DMS153 treated with DMSO at 0.1 percent for 48 hours (cell line): ENCODE results near the gene CDK12.
A peak's percentile ranks its signal among the peaks of the same experiment; 100 is the strongest.

ENCODE experiments used
- DNase-seq: peaks from one replicate; lab custom pipeline; 2025; ENCODE audit not compliant: unreplicated experiment; lab: John Stamatoyannopoulos, UW

CDK12 gene

GRCh38 chr17:39548494-39549225, 87.4 kb downstream of the CDK12 start:
- no peak for DNase-seq

GRCh38 chr17:39549747-39550573, 88.7 kb downstream of the CDK12 start:
- DNase-seq, result no peak

DNA sequence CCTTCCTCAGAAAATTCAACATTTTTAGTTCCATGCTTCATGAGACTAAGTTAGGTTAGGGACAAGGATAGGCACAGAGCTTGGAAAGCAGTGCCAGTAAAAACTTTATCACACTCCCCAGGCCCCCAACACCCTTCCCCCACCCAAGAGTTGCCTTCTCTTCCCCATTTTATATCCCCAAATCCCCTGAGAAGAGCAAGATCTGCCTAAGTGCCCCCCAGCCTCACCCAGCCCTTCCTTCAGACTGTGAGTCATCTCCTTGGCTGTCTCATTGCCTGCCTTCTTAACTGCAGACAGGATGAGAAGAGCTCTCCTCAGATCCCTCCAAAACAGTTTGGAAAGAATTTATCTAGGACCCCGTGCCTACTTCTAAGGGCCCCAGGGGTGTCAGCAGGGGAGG, 90.6 kb downstream of the CDK12 start:
- no peak for DNase-seq

GRCh38 chr17:39553341-39553945, 92.2 kb downstream of the CDK12 start:
- no peak for DNase-seq

GRCh38 chr17:39555368-39555767, 94.1 kb downstream of the CDK12 start:
- DNase-seq, result no peak

- peak; percentile 4 for DNase-seq
These were observed 95.1 kb downstream of the CDK12 start for GRCh38 chr17:39556423-39556822.

DNA sequence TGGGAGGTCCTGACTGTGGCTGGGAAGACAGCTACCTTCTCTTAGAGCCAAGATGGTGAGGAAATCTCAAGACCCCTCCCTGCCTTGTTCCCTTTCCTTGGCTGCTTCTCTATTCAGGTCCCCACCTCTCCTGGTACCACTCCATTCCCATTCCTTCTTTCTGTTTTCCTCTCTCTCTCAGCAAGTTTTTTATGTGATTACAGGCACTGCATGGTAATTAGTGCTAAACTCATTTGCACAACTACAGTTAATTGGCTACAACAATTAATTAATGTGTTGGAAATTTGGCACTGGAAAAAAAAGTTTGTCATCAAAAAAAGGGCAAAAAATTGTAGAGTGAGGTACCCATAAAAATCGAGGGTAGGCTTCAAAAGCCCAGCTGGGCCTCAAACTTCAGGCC, 101.1 kb downstream of the CDK12 start:
- no peak for DNase-seq

GRCh38 chr17:39562976-39563375, 101.7 kb downstream of the CDK12 start:
- no peak for DNase-seq

- DNase-seq, result peak; percentile 14
These were observed 102.2 kb downstream of the CDK12 start for GRCh38 chr17:39563476-39563875.

DNA sequence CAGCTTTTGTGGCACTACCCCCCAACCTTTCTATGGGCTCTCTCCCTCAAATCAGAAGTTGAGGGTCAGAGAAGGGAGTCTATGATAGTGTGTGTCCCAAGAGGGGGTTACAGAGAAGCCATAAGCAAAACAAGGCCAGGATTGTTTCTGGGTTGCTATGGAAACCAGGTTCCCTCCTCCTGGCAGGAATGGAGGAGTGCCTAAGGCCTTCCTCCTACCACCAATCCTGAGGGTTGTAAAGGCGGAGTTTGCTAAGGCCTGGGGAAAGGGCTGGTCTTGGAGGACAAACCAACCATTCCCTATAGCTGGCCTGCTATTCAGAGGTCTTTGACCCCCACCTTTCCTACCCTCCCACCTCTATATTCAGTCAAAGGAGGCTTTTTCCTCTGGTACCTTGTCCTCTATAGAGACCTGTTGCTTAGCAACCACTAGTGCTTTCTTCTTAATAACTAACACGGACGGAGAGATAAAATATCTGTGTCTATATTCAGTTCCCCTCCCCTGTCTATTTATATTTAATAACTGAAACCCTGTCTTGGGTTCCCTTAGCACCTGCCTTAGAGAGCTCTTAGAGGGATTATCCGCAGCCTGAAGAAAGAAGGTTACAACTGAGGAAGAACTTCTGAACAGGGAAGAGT, 103.0 kb downstream of the CDK12 start:
- DNase-seq, result peak; percentile 40

DNA sequence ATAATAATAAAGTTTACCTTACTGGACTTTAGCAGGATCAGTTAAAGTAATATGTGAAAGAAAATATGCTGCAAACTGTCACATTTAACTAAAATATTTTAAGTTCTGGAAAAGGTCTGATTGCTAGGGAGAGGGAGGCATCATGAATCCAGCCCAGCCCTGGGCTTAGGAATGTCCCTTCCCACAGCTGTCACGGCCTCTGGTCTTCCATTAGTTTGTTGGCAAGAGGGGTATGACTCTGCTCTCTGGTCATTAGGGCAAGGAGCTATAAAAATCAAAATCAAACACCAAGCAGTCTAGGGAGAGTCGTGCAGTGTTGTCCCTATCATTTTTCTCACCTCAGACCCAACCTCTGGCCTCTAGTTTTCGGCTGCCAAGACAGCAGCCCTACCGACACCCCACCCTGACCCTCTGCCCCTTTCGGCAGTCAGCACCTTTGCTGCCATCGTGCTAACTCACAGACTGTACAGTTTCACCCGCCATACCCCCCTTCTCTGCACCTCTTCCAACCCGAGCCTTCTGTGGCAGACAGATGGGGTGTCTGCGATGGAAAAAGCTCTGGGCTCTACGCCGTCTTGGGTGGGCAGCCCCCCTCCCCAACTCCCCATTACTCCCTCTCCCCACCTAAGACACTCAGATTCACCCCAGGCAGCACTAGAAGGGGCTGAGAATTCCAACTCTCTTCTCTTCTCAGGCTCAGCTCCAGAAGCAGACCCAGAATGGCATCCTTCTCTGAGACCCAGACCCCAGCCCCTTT, 105.0 kb downstream of the CDK12 start:
- no peak for DNase-seq

DNA sequence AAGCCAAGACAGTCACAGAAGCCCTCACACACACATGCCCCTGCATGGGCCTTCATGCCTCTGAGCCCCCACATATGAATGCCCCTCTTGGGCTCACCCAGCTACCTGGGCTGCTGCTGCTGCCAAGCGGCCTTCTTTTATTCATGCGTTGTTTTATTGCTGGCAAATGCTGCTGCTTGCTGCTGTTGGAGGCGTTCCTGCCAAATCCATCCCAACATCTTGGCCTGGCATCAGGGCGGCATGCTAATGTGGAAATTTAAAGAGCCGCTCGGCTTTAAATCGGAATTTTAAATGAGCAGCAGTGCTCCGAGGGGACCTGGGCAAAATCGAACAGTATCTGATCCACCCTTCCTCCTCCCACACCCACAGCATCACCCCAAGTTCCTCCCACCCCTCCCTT, 107.4 kb downstream of the CDK12 start:
- no peak for DNase-seq

- no peak for DNase-seq
These were observed 107.8 kb downstream of the CDK12 start for GRCh38 chr17:39569126-39569525.

- DNase-seq, result no peak
These were observed 110.8 kb downstream of the CDK12 start for GRCh38 chr17:39572121-39572520.

DNA sequence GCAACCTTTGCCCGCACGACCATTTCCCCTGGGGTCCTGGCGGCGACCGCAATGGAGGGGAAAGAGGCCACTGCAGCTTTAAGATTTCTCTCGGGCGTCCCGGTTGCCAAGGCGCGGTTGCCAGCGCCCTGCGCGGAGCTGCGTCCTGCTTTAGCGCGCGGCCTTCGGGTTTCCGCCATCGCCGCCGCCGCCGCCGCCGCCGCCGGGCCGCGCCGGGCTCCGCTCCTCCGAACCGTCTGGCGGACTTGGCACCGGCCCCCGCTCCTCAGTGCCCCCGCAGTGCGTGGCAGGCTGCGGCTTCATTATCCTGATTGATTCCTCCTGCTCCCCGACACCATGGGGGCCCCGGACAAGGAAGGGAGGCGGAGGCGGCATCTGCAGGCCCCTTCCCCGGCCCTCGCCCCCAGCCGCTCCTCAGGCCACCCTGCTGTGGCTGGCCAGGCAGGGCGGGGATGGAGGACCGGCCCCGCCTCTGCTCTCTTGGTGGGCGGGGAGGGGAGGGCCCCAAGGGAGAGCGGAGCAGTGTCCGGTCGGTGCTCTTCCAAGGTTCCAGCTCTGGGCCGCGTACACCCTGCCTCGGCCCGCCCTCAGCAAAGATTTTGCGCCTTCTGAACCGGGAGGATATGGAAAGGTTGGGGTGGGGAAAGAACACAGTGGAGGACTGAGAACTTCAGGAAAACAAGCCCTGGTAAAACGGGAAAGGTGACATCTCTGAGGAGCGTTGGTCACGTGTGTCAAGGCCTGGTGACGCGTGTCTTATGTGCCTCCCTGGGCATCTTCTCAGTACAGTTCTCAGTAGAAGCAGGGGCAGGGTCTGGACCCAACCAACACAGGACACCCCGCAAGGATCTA, 112.4 kb downstream of the CDK12 start:
- DNase-seq, result peak; percentile 44

- DNase-seq, result no peak
These were observed 114.9 kb downstream of the CDK12 start for GRCh38 chr17:39576187-39576586.

GRCh38 chr17:39578272-39578671, 117.0 kb downstream of the CDK12 start:
- DNase-seq, result no peak

GRCh38 chr17:39579318-39580081, 118.2 kb downstream of the CDK12 start:
- no peak for DNase-seq

DNA sequence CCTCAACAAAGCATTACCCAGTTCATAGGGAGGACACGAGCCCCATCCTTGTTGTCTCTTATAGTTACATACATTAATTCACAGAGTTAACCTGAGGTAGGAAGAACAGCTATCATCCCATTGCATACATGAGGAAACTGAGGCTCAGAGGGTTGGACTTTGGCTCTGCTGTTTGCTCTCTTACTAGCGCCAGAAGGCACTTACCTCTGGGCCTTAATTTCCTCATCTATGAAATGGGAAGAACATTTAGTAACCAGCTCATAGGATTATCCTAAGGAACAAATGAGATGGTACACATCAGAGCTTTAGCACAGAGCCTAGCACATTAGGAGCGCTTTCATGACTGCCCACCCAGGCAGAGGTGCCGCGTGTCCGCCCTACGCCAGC, 118.8 kb downstream of the CDK12 start:
- no peak for DNase-seq
